IMR-90 (cell line): Measurements from ENCODE around the gene FOCAD.

Source experiments
- POLR2A ChIP-seq: IDR thresholded peaks from 2 replicates; pipeline ENCODE4 v1.6.1; 2012; ENCODE audit warnings: mild to moderate bottlenecking, low read depth, low read length
- RAD21 ChIP-seq: IDR thresholded peaks from 2 replicates; pipeline ENCODE4 v1.6.1; 2012; ENCODE audit warnings: low read length, improper control_type of control experiment
- RFX5 ChIP-seq: IDR thresholded peaks from 2 replicates; pipeline ENCODE4 v1.8.0; 2012; ENCODE audit warnings: low read depth, mild to moderate bottlenecking, low read length, moderate library complexity
- TF ChIP-seq, protein P1 (sequence below): conservative IDR thresholded peaks from 2 replicates; pipeline ENCODE4 v1.5.1; 2012; ENCODE audit warnings: mild to moderate bottlenecking, low read depth, low read length, improper control_type of control experiment

DNA sequence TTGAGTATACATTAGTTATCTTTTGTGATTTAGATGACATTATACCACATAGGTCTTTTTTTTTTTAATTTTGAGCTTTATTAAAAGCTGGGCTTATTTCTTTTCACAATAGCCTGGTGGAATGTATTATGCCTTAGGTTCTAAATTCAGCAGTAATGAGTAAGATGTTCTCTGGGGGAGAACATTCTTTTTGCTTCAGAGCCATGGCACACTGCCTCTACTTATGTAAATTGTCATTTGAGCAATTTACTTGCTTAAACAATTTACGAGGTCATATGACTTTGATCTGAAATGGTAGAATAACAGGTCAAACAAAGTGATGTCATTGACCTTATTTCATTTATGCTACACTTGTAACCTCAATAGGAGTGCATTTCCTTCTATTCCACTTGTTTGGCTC, 154.2 kb downstream of the FOCAD start:
- TF ChIP-seq POLR2A (no peak), RAD21 (no peak), RFX5 (no peak)
- TF ChIP-seq, protein P1, sequence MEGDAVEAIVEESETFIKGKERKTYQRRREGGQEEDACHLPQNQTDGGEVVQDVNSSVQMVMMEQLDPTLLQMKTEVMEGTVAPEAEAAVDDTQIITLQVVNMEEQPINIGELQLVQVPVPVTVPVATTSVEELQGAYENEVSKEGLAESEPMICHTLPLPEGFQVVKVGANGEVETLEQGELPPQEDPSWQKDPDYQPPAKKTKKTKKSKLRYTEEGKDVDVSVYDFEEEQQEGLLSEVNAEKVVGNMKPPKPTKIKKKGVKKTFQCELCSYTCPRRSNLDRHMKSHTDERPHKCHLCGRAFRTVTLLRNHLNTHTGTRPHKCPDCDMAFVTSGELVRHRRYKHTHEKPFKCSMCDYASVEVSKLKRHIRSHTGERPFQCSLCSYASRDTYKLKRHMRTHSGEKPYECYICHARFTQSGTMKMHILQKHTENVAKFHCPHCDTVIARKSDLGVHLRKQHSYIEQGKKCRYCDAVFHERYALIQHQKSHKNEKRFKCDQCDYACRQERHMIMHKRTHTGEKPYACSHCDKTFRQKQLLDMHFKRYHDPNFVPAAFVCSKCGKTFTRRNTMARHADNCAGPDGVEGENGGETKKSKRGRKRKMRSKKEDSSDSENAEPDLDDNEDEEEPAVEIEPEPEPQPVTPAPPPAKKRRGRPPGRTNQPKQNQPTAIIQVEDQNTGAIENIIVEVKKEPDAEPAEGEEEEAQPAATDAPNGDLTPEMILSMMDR = no peak
